Stimulated activated CD8-positive, alpha-beta memory T cell treated with anti-CD3 and anti-CD28 coated beads, Interleukin-4, amount 100 ng/mL, for 1 hour (primary cell): ENCODE data around the gene CLSTN1.
"Not testable (repeated sequence)": the region's sequence is repeated elsewhere in the genome, so short reads cannot be mapped to it uniquely, and the experiment has no call there.

Experiments
- DNase-seq, 2 donors: peaks; one replicate each; pipeline ENCODE4 v3.0.0-alpha.2; 2020; ENCODE audit warnings: low read depth in 2 of 2, low spot score in 1 of 2

CLSTN1 gene

GRCh38 chr1:9766759-9767442 is 56.9 kb downstream of the CLSTN1 start:
- no peak for DNase-seq

- DNase-seq = no peak
These were observed 59.2 kb downstream of the CLSTN1 start for GRCh38 chr1:9764550-9764949.

DNA sequence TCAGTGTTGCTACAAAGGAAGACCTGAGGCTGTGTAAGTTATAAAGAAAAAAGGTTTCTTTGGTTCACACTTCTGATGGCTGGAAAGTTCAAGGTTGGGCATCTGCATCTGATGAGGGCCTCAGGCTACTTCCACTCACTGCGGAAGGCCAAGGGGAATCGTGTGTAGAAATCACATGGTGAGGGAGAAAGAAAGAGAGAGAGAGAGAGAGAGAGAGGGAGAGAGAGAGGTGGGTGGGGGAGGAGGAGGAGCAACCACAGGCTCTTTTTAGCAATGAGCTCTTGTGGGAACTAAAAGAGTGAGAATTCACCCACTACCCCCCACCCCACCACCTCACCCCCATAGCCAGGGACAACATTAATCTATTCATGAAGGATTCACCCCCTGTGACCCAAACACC is 59.9 kb downstream of the CLSTN1 start:
- no peak for DNase-seq

GRCh38 chr1:9762446-9762845 is 61.3 kb downstream of the CLSTN1 start:
- not testable (repeated sequence) for DNase-seq

GRCh38 chr1:9761855-9762254 is 61.9 kb downstream of the CLSTN1 start:
- DNase-seq = no peak

GRCh38 chr1:9760824-9761223 is 62.9 kb downstream of the CLSTN1 start:
- no peak for DNase-seq

GRCh38 chr1:9759939-9760338 is 63.8 kb downstream of the CLSTN1 start:
- DNase-seq = no peak

DNA sequence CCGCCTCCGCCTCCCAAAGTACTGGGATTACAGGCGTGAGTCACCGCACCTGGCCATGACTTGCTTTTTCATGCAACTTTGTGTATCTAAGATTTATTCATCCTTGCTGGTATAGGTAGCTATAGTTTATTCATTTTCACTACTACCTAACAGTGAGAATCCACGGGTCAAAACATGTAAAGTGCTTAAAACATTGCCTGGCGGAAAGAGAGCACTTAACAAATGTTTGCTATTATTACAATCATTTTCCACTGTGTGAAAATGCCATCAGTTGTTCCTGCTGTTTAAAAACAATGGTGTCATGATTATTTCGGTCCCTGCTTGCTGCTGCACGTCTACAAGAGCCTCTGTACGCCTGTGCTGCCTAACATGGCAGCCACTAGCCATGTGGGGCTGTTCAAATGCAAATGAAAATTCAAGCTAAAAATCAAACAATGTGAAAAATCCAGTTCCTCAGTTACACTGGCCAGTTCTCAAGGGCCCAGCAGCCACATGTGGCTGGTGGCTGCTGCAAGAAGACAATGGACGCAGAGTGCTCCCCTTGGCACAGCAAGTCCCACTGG is 65.1 kb downstream of the CLSTN1 start:
- DNase-seq = no peak

DNA sequence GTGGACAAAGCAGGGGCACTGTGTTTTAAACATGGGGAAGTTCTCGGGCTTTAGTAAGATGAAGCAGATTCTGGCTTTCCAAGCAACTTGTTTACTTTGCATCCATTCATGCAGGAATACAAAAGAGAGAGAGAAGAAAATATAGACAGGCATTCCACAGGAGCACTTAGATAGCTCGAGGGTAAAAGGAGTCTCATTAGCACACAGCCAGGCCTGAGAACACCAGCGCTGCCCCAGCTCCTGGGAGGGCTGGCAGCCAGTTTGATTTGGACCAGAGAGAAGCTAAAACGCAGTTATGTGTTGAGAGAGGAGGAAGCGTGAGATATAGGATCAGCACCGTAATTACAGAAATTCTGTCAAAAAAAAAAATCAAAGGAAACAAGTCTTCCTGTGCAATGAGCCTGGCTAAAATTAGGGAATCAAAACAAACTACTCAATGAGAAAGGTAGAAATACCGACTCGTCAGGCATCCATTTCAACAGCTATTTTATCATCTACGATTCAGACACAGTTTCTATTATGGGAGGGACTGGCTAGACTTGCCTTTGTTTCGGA is 68.2 kb downstream of the CLSTN1 start:
- DNase-seq = no peak

DNA sequence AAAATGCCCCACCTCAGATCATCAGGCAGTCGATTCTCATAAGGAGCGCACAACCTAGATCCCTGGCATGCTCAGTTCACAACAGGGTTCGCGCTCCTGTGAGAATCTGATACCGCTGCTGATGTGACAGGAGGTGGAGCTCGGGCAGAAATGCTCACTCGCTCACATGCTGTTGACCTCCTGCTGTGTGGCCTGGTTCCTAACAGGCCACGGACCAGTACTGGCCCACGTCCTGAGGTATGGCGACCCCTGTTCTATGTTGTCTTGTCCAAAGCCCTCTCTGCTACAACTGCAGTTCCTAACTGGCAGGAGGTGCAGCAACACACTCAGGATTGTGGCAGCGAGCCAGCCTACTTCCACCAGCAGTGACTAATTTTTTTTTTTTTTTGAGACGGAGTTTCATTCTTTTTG is 70.6 kb downstream of the CLSTN1 start:
- no peak for DNase-seq

GRCh38 chr1:9751971-9752370 is 71.8 kb downstream of the CLSTN1 start:
- DNase-seq = no peak

DNA sequence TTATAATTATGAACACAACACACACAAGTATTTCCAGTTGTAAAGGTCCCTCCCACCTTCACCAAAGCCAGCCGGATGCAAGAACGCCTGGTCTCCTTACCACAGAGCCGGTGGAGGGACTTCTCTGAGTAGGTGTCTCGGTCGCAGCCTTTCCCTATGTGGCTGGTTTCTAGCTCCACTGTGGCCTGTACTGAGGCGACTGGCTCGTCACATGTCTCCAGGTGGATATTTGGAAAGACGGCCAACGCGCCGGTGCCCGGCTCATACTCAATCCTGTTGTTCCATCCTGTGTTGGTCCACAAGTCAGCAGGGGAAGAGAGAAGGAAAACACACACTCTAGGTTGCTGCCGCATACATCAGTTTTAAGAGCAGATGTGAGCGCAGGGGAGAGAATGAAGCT is 74.4 kb downstream of the CLSTN1 start:
- no peak for DNase-seq

DNA sequence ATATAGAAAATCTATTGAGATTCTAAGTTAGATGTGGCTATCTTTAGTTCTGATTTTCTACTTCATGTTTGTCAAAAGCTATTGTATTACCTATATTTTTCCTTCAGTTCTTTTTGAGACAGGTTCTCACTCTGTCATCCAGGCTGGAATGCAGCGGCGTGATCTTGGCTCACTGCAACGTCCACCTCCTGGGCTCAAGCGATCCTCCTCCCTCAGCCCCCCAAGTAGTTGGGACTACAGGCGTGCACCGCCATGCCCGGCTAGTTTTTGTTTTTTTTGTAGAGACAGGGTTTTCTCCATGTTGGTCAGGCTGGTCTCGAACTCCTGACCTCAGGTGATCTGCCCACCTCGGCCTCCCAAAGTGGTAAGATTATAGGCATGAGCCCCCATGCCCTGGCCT is 75.4 kb downstream of the CLSTN1 start:
- not testable (repeated sequence) for DNase-seq

DNA sequence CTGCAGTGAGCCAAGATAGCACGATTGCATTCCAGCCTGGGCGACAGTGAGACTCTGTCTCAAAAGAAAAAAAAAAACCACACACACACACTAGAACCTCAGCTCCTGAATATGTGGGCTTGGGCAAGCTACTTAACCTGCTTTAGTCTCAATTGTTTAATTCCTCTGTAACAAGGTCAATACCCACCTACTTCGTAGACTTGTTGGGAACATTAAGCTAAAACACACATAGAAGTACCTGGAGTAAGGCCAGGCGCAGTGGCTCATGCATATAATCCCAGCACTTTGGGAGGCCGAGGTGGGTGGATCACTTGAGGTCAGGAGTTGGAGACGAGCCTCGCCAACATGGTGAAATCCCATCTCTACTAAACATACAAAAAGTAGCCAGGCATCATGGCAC is 77.1 kb downstream of the CLSTN1 start:
- no peak for DNase-seq

- no peak for DNase-seq
These were observed 77.6 kb downstream of the CLSTN1 start for GRCh38 chr1:9746211-9746610.

GRCh38 chr1:9744106-9744799 is 79.5 kb downstream of the CLSTN1 start:
- no peak for DNase-seq

- no peak for DNase-seq
These were observed 86.1 kb downstream of the CLSTN1 start for GRCh38 chr1:9737671-9738070.

- no peak for DNase-seq
These were observed 86.7 kb downstream of the CLSTN1 start for GRCh38 chr1:9737057-9737456.

DNA sequence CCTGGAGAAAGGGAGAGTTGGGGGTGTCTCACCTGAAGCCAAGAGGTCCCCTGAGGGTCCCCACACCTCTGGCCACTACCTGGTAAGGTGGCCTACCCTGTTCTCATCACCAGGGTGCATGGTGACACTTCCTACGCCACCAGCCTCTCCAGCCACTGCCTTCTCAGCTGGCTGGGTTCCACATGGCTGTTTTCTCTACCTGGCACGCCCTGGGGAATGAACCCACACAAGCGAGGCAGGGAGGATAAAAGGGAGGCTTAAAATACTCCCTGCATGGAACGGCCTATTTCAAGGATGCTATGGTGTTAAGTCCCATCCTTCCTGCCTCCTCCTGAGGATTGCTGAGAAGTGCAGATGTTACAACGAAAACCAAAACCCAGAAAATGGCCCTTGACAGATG is 87.5 kb downstream of the CLSTN1 start:
- no peak for DNase-seq

DNA sequence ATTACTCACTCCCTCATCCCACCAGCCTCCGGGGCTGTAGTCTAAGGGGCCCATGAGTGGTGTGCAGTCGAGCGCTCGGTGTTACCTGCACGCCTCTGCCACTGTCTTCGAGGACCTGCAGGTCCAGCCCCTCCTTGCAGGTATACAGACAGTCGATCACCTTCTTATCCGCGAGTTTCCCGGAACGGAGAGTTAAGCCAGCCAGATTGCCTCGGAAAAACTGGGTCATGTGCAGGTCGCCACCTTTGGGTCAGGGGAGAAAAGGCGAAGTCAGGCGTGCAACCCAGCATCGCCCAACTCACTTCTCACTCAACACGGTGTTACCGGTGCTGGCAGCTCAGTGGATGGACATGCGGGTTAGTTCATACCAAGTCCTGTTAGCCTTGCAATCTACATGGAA is 88.0 kb downstream of the CLSTN1 start:
- no peak for DNase-seq

GRCh38 chr1:9733160-9733789 is 90.5 kb downstream of the CLSTN1 start:
- DNase-seq = no peak
